Upper lobe of left lung (tissue), 6 donors: ENCODE data around the gene N4BP2L2. TPM values are rescaled to one million over a fixed set of nuclear protein-coding genes. Genes with fewer than 3 reads are reported as not detected.

ENCODE experiments used
- ATAC-seq, 2 donors: fragments of 200-7000 bp; cut with Tn5 transposase; one replicate each; pipeline ENCODE4 v1.9.1; 2022; ENCODE audit warnings: mild to moderate bottlenecking in 2 of 2, moderate library complexity in 2 of 2; ENCODE audit not compliant: low FRiP score in 2 of 2
- DNase-seq, 2 donors: peaks; one replicate each; pipeline ENCODE4 v3.0.0-alpha.2; 2019 to 2020
- H3K27ac ChIP-seq, 4 donors: fragments of 200-600 bp; sonication (generic); one replicate each; pipeline ENCODE4 v1.5.1; 2016 to 2019
- H3K27me3 ChIP-seq, 4 donors: fragments of 200-600 bp; sonication (generic); one replicate each; pipeline ENCODE4 v1.5.1; 2017 to 2019
- H3K36me3 ChIP-seq, 4 donors: fragments of 200-600 bp; sonication (generic); one replicate each; pipeline ENCODE4 v1.5.1; 2016 to 2019
- H3K4me1 ChIP-seq, 4 donors: fragments of 200-600 bp; sonication (generic); one replicate each; pipeline ENCODE4 v1.5.1; 2018 to 2019
- H3K4me3 ChIP-seq, 4 donors: fragments of 200-600 bp; sonication (generic); one replicate each; pipeline ENCODE4 v1.5.1; 2017 to 2019; ENCODE audit warnings: mild to moderate bottlenecking in 2 of 4, moderate library complexity in 1 of 4
- H3K9me3 ChIP-seq, 4 donors: fragments of 200-600 bp; sonication (generic); one replicate each; pipeline ENCODE4 v1.5.1; 2018 to 2019
- EP300 ChIP-seq, 4 donors: sonication (generic); formaldehyde crosslinking; IDR thresholded peaks; one replicate each; pipeline ENCODE4 v1.5.1; 2017; ENCODE audit warnings: antibody characterized with exemption in 4 of 4, control low read depth in 2 of 4
- POLR2A ChIP-seq, 4 donors: fragments of 450-650 bp; IDR thresholded peaks; one replicate each; pipeline ENCODE4 v1.5.1; 2016 to 2017; ENCODE audit warnings: antibody characterized with exemption in 4 of 4, mild to moderate bottlenecking in 2 of 4
- POLR2AphosphoS5 ChIP-seq, 2 donors: sonication (generic); formaldehyde crosslinking; IDR thresholded peaks; one replicate each; pipeline ENCODE4 v1.5.1; 2017; ENCODE audit warnings: antibody characterized with exemption in 2 of 2
- WGBS, 2 donors: methylation state at CpG; one replicate each; pipeline ENCODE4 v1.1.5; 2017 to 2018; 5-methylcytosine and 5-hydroxymethylcytosine counted together
- total RNA-seq, 6 donors: library from RNA; depleted of rRNA in 4 of 6; stranded (reverse); fragments of >200 nt in 4 of 6; gene quantifications; one replicate each; pipeline versions ENCODE4 v1.1.0 to v1.2.1, GENCODE V29; 2016 to 2021
- TF ChIP-seq, protein P1 (sequence below), 6 experiments: fragments of 450-650 bp in 4 of 6; fragments of 200-600 bp in 2 of 6; sonication (generic) in 2 of 6; IDR thresholded peaks; one replicate each; pipeline ENCODE4 v1.5.1; 2016 to 2019; ENCODE audit warnings: antibody characterized with exemption in 6 of 6
- donor health status: DM: no; HTN: no; CAD: no; lungs with moderate emphysema.
- donor health status: DM: no; HTN: yes; CAD: no; lungs with severe emphysema.

The N4BP2L2 gene
- total RNA-seq, 6 donors from 2014 or later = 93.7 to 583 (median 146) TPM

DNA sequence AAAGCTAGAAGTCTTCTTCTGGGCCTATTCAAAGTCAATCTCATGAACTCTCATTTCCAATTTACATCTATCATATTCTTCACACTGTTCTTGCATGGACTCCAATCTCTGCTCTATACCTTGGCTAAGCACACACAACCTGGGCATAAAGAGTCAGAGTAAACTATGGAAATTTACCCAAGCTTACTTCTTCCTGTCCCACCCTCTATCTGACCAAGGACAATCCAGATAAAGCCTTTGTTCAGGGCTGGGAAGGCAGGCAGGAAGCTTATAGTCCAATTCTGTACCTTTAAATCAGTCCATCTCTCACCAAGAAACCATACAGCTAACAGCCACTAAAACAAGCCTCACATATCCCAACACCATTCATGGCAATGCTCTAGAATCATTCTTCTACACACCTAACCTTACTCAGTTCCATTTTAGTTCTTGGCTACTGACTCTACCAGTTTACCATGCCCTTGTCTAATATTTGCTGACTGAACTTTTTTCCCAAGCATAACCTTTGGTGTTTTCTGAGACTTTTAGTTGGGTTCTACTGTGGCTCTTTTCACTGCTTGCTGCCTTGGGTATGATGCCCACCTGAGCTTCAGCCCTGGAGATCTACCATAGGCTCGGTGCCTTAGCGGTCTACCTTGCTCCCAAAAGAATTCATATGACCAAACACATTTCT, 38.9 kb downstream of the N4BP2L2 start:
- ATAC-seq (no peak), DNase-seq (no peak)
- 96 to 100% methylated on average over 2 of the region's 2 CpGs for WGBS, 2 donors
- TF ChIP-seq EP300 (IDR thresholded peaks at IDR 0.05) (no peak), POLR2AphosphoS5 (IDR thresholded peaks at IDR 0.05) (no peak), POLR2A (IDR thresholded peaks at IDR 0.05) (no peak)
- TF ChIP-seq, protein P1, sequence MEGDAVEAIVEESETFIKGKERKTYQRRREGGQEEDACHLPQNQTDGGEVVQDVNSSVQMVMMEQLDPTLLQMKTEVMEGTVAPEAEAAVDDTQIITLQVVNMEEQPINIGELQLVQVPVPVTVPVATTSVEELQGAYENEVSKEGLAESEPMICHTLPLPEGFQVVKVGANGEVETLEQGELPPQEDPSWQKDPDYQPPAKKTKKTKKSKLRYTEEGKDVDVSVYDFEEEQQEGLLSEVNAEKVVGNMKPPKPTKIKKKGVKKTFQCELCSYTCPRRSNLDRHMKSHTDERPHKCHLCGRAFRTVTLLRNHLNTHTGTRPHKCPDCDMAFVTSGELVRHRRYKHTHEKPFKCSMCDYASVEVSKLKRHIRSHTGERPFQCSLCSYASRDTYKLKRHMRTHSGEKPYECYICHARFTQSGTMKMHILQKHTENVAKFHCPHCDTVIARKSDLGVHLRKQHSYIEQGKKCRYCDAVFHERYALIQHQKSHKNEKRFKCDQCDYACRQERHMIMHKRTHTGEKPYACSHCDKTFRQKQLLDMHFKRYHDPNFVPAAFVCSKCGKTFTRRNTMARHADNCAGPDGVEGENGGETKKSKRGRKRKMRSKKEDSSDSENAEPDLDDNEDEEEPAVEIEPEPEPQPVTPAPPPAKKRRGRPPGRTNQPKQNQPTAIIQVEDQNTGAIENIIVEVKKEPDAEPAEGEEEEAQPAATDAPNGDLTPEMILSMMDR (IDR thresholded peaks at IDR 0.05) = no peak
- H3K27ac ChIP-seq = no peak overlapping the region
- H3K27me3 ChIP-seq = no peaks in the 10 kb centered on the region
- H3K36me3 ChIP-seq = peaks cover 0 to 3% (median 0%) of the 10 kb centered on the region in 4 donors
- no peaks in the 10 kb centered on the region for H3K9me3 ChIP-seq
- H3K4me1 ChIP-seq = peaks cover 0 to 15% (median 4%) of the 10 kb centered on the region in 4 donors
- H3K4me3 ChIP-seq = no peak overlapping the region

DNA sequence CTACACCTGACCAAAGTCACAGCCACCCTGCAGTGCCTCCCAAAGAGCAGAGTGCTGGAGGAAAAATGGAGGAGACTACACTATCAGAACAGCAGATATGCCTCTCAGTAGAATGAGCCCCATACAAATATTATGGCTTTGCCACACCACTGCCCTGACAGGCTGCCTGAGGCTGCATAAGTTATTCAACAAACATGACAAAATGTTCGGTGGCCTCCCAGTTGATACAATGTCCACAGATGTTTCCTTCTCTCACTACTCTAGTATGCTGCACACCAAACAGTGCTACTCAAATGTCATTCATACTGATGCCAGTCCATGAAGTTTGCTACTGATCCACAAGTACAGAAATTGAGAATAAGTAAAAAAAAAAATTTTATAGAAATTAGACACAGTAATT, 41.0 kb downstream of the N4BP2L2 start:
- peaks cover 0 to 3% (median 0%) of the 10 kb centered on the region in 4 donors for H3K36me3 ChIP-seq
- H3K4me3 ChIP-seq = no peak overlapping the region
- DNase-seq = no peak
- TF ChIP-seq POLR2A (IDR thresholded peaks at IDR 0.05) (no peak), EP300 (IDR thresholded peaks at IDR 0.05) (no peak), POLR2AphosphoS5 (IDR thresholded peaks at IDR 0.05) (no peak)
- TF ChIP-seq, protein P1 (IDR thresholded peaks at IDR 0.05) = no peak
- H3K27ac ChIP-seq = no peak overlapping the region
- H3K27me3 ChIP-seq = no peaks in the 10 kb centered on the region
- ATAC-seq = no peak
- peaks cover 0 to 15% (median 4%) of the 10 kb centered on the region in 4 donors for H3K4me1 ChIP-seq
- WGBS, 2 donors = 16 to 40% methylated on average over 1 of the region's 1 CpG
- H3K9me3 ChIP-seq = no peaks in the 10 kb centered on the region

DNA sequence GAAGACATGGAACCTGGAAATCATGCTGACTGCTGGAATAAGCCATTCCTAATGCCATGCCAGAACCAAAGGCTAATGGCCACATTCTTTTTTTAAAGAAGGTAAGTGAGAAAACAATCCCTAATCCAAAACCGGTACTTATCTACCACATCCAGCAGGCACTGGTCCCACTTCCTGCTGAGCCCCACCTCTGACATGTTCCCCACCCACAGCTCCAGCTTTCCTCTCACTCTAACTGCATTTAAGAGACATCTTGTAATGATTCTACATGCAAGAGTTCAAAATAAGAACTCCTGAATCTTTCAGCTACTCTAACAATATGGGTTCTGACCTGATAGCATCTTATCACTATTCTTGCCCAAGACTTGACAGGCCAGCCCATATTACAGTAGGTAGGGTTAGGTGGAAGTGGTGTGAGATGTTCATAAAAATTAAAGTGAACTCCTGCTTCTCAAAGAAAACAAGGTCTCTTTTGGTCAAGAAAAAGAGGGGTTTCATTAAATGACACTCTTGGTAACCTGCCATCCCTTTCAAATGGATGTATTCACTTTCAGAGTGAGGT, 41.9 kb downstream of the N4BP2L2 start:
- no peaks in the 10 kb centered on the region for H3K27me3 ChIP-seq
- TF ChIP-seq, protein P1 (IDR thresholded peaks at IDR 0.05) = no peak
- no peak for TF ChIP-seq POLR2AphosphoS5 (IDR thresholded peaks at IDR 0.05)
- TF ChIP-seq POLR2A (IDR thresholded peaks at IDR 0.05) = no peak
- TF ChIP-seq EP300 (IDR thresholded peaks at IDR 0.05) = no peak
- H3K27ac ChIP-seq = no peak overlapping the region
- ATAC-seq (no peak), DNase-seq (no peak)
- H3K4me1 ChIP-seq = peaks cover 0 to 15% (median 4%) of the 10 kb centered on the region in 4 donors
- no peaks in the 10 kb centered on the region for H3K9me3 ChIP-seq
- WGBS, 2 donors = 4 to 12% methylated on average over 1 of the region's 1 CpG
- no peak overlapping the region for H3K4me3 ChIP-seq
- peaks cover 0 to 3% (median 0%) of the 10 kb centered on the region in 4 donors for H3K36me3 ChIP-seq

DNA sequence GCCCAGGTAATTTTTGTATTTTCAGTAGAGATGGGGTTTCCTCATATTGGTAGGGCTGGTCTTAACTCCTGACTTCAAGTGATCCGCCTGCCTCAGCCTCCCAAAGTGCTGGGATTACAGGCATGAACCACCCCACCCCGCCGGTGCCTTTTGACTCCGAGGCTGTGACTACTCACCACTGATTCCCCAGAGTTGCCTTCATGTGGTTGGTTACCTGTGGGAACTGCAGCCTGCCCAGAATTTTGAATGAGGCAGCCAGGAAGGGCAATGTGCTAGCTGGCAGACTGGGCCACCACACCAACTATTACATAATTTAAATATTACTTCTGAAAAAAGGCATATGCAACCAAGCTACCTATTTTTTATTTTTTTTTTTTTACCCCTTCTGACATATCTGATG, 42.8 kb downstream of the N4BP2L2 start:
- TF ChIP-seq, protein P1 (IDR thresholded peaks at IDR 0.05) = no peak
- TF ChIP-seq EP300 (IDR thresholded peaks at IDR 0.05) (no peak), POLR2AphosphoS5 (IDR thresholded peaks at IDR 0.05) (no peak), POLR2A (IDR thresholded peaks at IDR 0.05) (no peak)
- Histone ChIP-seq H3K4me1 (peaks cover 0 to 15% (median 4%) of the 10 kb centered on the region in 4 donors), H3K27ac (no peak overlapping the region), H3K9me3 (no peaks in the 10 kb centered on the region), H3K4me3 (no peak overlapping the region), H3K27me3 (no peaks in the 10 kb centered on the region), H3K36me3 (no peaks in the 10 kb centered on the region)
- 98 to 100% methylated on average over 3 to 4 of the region's 4 CpGs for WGBS, 2 donors
- no peak for ATAC-seq
- no peak for DNase-seq
